ENCODE measurements around the gene CSRNP3.

GRCh38 chr2:165660361-165660760 lies 190.9 kb downstream of the CSRNP3 start:
- TF ChIP-seq ZNF274 (IDR thresholded peaks at IDR 0.05; ENCODE audit: low read depth, low read length) (no peak), YY1 (IDR thresholded peaks at IDR 0.05; ENCODE audit: insufficient read depth, insufficient read length) (no peak)

Measured in NT2/D1 (cell line).